RWPE1 (cell line): ENCODE results near the gene CCDC126.

Experiments
- CTCF ChIA-PET: fragments of 350-600 bp; sonication (Branson Sonifier 250); formaldehyde crosslinking; extraction: SDS; loops from one replicate; lab custom pipeline; 2021; lab: Yijun Ruan, JAX
- POLR2A ChIA-PET: fragments of 400-600 bp; formaldehyde crosslinking; extraction: SDS; loops from one replicate; lab custom pipeline; 2020; ENCODE audit warnings: antibody characterized with exemption; ENCODE audit not compliant: low non-redundant PET; lab: Yijun Ruan, JAX
- DNase-seq: peaks from one replicate; pipeline ENCODE4 v3.0.0; 2012; ENCODE audit warnings: low spot score
- H3K27ac ChIP-seq: fragments of 450-650 bp; 2 replicates; pipeline ENCODE4 v1.5.1; 2017
- CTCF ChIP-seq: fragments of 450-650 bp; conservative IDR thresholded peaks from 2 replicates; pipeline ENCODE4 v1.5.1; 2017; ENCODE audit warnings: low read depth, mild to moderate bottlenecking

Gene CCDC126

DNA sequence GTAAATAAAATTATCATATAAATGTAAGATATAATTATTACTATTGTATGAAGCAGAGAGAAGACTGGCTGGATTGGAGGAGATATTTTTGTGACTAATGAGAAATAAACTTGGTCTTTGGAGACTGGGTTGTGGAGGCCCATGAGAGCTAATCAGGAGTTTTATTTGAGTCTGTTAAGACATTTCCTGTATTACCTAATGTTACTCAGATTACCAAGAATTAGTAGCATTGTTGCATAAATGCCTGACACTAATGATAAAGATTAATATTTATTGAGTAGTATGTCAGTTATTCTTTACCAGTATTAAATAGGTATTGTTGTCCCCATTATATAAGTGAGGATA, 7.1 kb downstream of the CCDC126 start:
- ChIA-PET POLR2A (no interaction called here), CTCF (no interaction called here)
- no peak for DNase-seq
- H3K27ac ChIP-seq = no peak overlapping the region
- no peak for TF ChIP-seq CTCF

DNA sequence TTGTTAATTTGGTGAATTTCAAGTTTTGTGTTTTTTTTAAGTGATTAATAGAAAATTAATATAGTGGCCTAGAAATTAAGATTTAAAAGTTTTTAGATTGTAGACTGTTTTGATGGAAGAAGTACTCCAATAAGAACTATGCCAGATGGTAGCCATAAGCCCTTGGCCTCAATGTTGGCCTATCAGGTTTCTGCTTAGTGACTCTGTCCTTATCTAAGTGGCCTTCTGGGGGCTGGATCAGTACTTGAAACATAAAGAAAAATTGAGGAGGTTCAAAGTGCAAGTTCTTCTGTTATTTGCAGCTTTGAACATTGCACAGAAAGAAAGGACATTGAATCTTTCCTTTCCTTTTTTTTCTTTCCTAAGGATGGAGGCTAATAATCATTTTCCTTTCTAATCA, 9.9 kb downstream of the CCDC126 start:
- ChIA-PET CTCF (no interaction called here), POLR2A (interaction anchor here (0.6 kb wide), 1 partner anchor 75 kb away, joined by 4 read pairs; no protein-coding TSS in a partner anchor)

GRCh38 chr7:23607866-23608265, 10.7 kb downstream of the CCDC126 start:
- CTCF ChIA-PET = no interaction called here
- no peak overlapping the region for H3K27ac ChIP-seq
- POLR2A ChIA-PET = no interaction called here
- DNase-seq = no peak
- no peak for TF ChIP-seq CTCF

More for the DNA sequence above, 9.9 kb downstream of the CCDC126 start:
- TF ChIP-seq CTCF = no peak
- DNase-seq = no peak
- H3K27ac ChIP-seq = no peak overlapping the region

GRCh38 chr7:23615331-23615730, 18.1 kb downstream of the CCDC126 start:
- no peak overlapping the region for H3K27ac ChIP-seq
- TF ChIP-seq CTCF = no peak
- no peak for DNase-seq
- POLR2A ChIA-PET = no interaction called here
- CTCF ChIA-PET = interaction anchor here (1.0 kb wide), 1 partner anchor 65 kb away, joined by 3 read pairs; the partner anchor contains the start of gene FAM221A

- POLR2A ChIA-PET = no interaction called here
- no peak for TF ChIP-seq CTCF
- no peak overlapping the region for H3K27ac ChIP-seq
- CTCF ChIA-PET = interaction anchor here (0.7 kb wide), 1 partner anchor 136 kb away, joined by 6 read pairs; no protein-coding TSS in a partner anchor
- DNase-seq = no peak
Measured at GRCh38 chr7:23616593-23616992, 19.4 kb downstream of the CCDC126 start.

DNA sequence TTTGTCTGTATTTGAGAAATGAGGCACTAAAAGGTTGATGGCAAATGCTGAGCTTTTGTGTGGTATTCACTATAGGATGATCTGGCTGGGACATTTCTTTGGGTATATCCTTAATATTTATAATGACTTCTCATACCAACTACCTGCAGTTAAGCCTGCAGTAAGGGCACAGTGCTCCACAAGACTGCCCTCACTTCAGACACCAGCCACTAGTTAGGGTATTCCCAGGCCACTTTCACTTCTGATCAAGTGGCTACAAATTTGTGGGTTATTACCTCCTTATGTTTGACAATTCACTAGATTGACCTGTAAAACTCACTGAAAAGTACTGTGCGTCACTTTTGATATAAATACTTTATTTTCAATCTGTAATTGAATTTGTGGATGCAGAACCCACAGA, 20.3 kb downstream of the CCDC126 start:
- ChIA-PET CTCF (interaction anchor here (0.7 kb wide), 1 partner anchor 135 kb away, joined by 6 read pairs; no protein-coding TSS in a partner anchor), POLR2A (no interaction called here)
- TF ChIP-seq CTCF = no peak
- no peak overlapping the region for H3K27ac ChIP-seq
- DNase-seq = no peak

DNA sequence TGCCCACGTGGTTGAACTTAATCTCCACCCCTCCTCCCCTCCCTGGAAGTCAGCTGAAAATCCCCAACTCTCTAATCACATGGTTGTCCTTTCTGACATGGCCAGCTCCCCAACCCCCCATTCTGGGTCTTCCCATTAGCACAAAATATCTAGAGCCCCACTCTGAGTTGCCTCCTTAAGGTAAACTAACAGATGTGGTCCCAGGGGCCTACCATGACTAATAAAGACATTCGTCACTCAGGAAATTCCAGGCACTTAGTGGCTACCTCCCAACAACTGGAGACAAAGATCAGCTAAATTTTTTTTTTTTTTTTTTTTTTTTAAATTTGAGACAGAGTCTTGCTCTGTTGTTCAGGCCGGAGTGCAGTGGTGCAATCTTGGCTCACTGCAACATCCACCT, 21.1 kb downstream of the CCDC126 start:
- no peak overlapping the region for H3K27ac ChIP-seq
- TF ChIP-seq CTCF = no peak
- ChIA-PET CTCF (interaction anchor here (0.7 kb wide), 1 partner anchor 624 kb away, joined by 4 read pairs; no protein-coding TSS in a partner anchor), POLR2A (no interaction called here)
- DNase-seq = no peak
